UCSD-AML1 (cell line): ENCODE results near the gene GVQW3.
"Not testable (repeated sequence)": the region's sequence is repeated elsewhere in the genome, so short reads cannot be mapped to it uniquely, and the experiment has no call there.

ENCODE experiments used
- DNase-seq: peaks from one replicate; lab custom pipeline; 2025; ENCODE audit not compliant: unreplicated experiment; lab: John Stamatoyannopoulos, UW

GVQW3 gene

GRCh38 chr11:76385903-76386302 lies 4.8 kb downstream of the GVQW3 start:
- DNase-seq = no peak

GRCh38 chr11:76388408-76388807 lies 7.3 kb downstream of the GVQW3 start:
- no peak for DNase-seq

GRCh38 chr11:76391021-76391420 lies 9.9 kb downstream of the GVQW3 start:
- no peak for DNase-seq

- DNase-seq = no peak
These were observed 10.8 kb downstream of the GVQW3 start for GRCh38 chr11:76391811-76392475.

GRCh38 chr11:76392870-76393269 lies 11.7 kb downstream of the GVQW3 start:
- DNase-seq = no peak

- DNase-seq = no peak
These were observed 13.3 kb downstream of the GVQW3 start for GRCh38 chr11:76394411-76394810.

- no peak for DNase-seq
These were observed 14.2 kb downstream of the GVQW3 start for GRCh38 chr11:76395296-76395695.

- DNase-seq = no peak
These were observed 16.3 kb downstream of the GVQW3 start for GRCh38 chr11:76397383-76397782.

- DNase-seq = no peak
These were observed 19.8 kb downstream of the GVQW3 start for GRCh38 chr11:76400967-76401366.

- not testable (repeated sequence) for DNase-seq
These were observed 20.4 kb downstream of the GVQW3 start for GRCh38 chr11:76401484-76401883.

GRCh38 chr11:76406359-76406758 lies 25.2 kb downstream of the GVQW3 start:
- DNase-seq = no peak

GRCh38 chr11:76408171-76408965 lies 27.2 kb downstream of the GVQW3 start:
- DNase-seq = no peak

GRCh38 chr11:76410851-76411357 lies 29.8 kb downstream of the GVQW3 start:
- DNase-seq = no peak

GRCh38 chr11:76415073-76415472 lies 34.0 kb downstream of the GVQW3 start:
- no peak for DNase-seq

- no peak for DNase-seq
These were observed 38.8 kb downstream of the GVQW3 start for GRCh38 chr11:76419896-76420295.

- no peak for DNase-seq
These were observed 43.3 kb downstream of the GVQW3 start for GRCh38 chr11:76424379-76424778.

- no peak for DNase-seq
These were observed 43.8 kb downstream of the GVQW3 start for GRCh38 chr11:76424891-76425290.

GRCh38 chr11:76426660-76427059 lies 45.5 kb downstream of the GVQW3 start:
- DNase-seq = no peak

GRCh38 chr11:76436020-76436419 lies 54.9 kb downstream of the GVQW3 start:
- no peak for DNase-seq

- no peak for DNase-seq
These were observed 62.3 kb downstream of the GVQW3 start for GRCh38 chr11:76443268-76443980.

- DNase-seq = no peak
These were observed 62.9 kb downstream of the GVQW3 start for GRCh38 chr11:76444065-76444383.
